SK-N-SH (cell line): ENCODE data around the gene ZNF3.

Experiments used
- CTCF ChIP-seq: fragments of 200-600 bp; sonication (generic); IDR thresholded peaks from 2 replicates; pipeline ENCODE4 v1.6.1; 2017; ENCODE audit warnings: antibody characterized with exemption, mild to moderate bottlenecking, moderate library complexity
- ELF1 ChIP-seq: IDR thresholded peaks from 2 replicates; pipeline ENCODE4 v1.4.0; 2012
- FOXJ3 ChIP-seq: sonication (generic); formaldehyde crosslinking; IDR thresholded peaks from 2 replicates; pipeline ENCODE4 v1.5.1; 2020; ENCODE audit warnings: mild to moderate bottlenecking, missing genetic modification reagents
- GABPA ChIP-seq: IDR thresholded peaks from 2 replicates; pipeline ENCODE4 v1.4.0; 2012; ENCODE audit warnings: low read depth, mild to moderate bottlenecking
- MAX ChIP-seq: IDR thresholded peaks from 2 replicates; pipeline ENCODE4 v1.4.0; 2012; ENCODE audit warnings: low read depth
- NRF1 ChIP-seq: IDR thresholded peaks from 2 replicates; pipeline ENCODE4 v1.6.1; 2012; ENCODE audit warnings: low read depth, mild to moderate bottlenecking, low read length
- POLR2AphosphoS5 ChIP-seq: IDR thresholded peaks from 2 replicates; pipeline ENCODE4 v1.6.1; 2012; ENCODE audit warnings: low read depth, low read length
- REST ChIP-seq: IDR thresholded peaks from 2 replicates; pipeline ENCODE4 v1.6.1; 2012; ENCODE audit warnings: mild to moderate bottlenecking, low read depth, low read length, moderate library complexity
- SMC3 ChIP-seq: IDR thresholded peaks from 2 replicates; pipeline ENCODE4 v1.6.1; 2012; ENCODE audit warnings: low read depth, low read length, improper control_type of control experiment
- TAF1 ChIP-seq: IDR thresholded peaks from 2 replicates; pipeline ENCODE4 v1.6.1; 2012; ENCODE audit warnings: low read depth, mild to moderate bottlenecking, low read length, moderate library complexity, borderline replicate concordance
- TEAD4 ChIP-seq: IDR thresholded peaks from 2 replicates; pipeline ENCODE4 v1.4.0; 2012; ENCODE audit warnings: mild to moderate bottlenecking, borderline replicate concordance; ENCODE audit not compliant: insufficient read depth
- USF2 ChIP-seq: fragments of 150-350 bp; IDR thresholded peaks from 2 replicates; pipeline ENCODE4 v1.6.1; 2017; ENCODE audit warnings: antibody characterized with exemption, low read length, low read depth, borderline replicate concordance
- YY1 ChIP-seq: IDR thresholded peaks from 2 replicates; pipeline ENCODE4 v1.4.0; 2012; ENCODE audit warnings: low read depth, mild to moderate bottlenecking

- TF ChIP-seq POLR2AphosphoS5: no peak
- no peak for TF ChIP-seq REST
- TF ChIP-seq TEAD4: no peak
- no peak for TF ChIP-seq MAX
- no peak for TF ChIP-seq SMC3
- TF ChIP-seq TAF1: no peak
- TF ChIP-seq CTCF: no peak
- no peak for TF ChIP-seq FOXJ3 (CRISPR knock-in tag)
- TF ChIP-seq NRF1: no peak
- no peak for TF ChIP-seq YY1
- no peak for TF ChIP-seq USF2
- TF ChIP-seq GABPA: no peak
- no peak for TF ChIP-seq ELF1
Observed at GRCh38 chr7:100075418-100075817, 6.1 kb downstream of the ZNF3 start.
